ENCODE measurements around the gene CDK16.

The CDK16 gene

GRCh38 chrX:47198687-47199080 lies 19.8 kb upstream of the CDK16 start:
- TF ChIP-seq CTCF (IDR thresholded peaks at IDR 0.05; ENCODE audit: insufficient read depth, missing control alignments) = no peak
- no peak for DNase-seq (ENCODE audit: insufficient read length, low spot score)
- FAIRE-seq = no peak

DNA sequence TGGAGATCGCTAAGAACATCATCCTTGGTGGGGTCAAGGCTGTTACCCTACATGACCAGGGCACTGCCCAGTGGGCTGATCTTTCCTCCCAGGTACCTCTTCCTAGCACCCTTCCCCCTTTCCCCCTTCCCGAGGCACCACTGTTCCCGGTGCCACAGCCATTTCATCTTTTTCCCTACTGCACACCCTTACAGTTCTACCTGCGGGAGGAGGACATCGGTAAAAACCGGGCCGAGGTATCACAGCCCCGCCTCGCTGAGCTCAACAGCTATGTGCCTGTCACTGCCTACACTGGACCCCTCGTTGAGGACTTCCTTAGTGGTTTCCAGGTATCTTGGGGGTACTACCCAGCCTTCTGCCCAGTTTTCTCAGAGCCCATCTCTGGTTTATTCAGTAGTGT lies 19.2 kb upstream of the CDK16 start:
- no peak for DNase-seq (ENCODE audit: insufficient read length, low spot score)
- FAIRE-seq = no peak
- no peak for TF ChIP-seq CTCF (IDR thresholded peaks at IDR 0.05; ENCODE audit: insufficient read depth, missing control alignments)

DNA sequence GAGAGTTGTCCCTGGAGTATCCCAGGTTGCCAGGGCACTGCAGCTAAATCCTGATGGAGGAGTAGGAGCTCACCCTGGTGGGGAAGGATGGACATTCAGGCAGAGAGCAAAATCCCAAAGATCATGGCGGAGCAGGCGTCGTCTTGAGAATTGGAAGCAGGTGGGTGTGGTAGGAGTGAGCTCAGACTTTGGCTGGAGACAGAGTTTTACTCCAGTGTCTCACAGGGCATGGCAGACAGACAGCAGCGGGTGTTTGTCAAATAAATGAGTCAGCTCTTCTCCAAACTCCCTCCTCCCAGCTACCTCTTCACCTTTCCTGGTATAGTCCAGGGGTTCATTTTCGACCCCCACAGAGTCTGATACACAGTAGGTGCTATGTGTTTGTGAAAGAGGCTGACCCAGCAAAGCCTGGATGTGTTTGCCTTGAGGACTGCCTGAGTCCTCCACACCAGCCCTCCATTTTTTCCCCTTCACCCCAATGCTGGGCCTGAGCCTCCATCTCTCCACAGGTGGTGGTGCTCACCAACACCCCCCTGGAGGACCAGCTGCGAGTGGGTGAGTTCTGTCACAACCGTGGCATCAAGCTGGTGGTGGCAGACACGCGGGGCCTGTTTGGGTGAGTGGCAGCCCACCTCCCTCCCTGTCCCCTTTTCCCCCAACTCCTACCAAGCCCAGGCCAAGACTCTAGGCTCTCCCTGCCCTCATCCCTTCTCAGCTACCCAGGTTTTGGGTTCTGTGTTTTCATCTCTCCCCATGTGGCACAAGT lies 17.9 kb upstream of the CDK16 start:
- no peak for DNase-seq (ENCODE audit: insufficient read length, low spot score)
- no peak for TF ChIP-seq CTCF (IDR thresholded peaks at IDR 0.05; ENCODE audit: insufficient read depth, missing control alignments)
- no peak for FAIRE-seq

GRCh38 chrX:47201345-47201944 lies 17.0 kb upstream of the CDK16 start:
- no peak for TF ChIP-seq CTCF (IDR thresholded peaks at IDR 0.05; ENCODE audit: insufficient read depth, missing control alignments)
- DNase-seq (ENCODE audit: insufficient read length, low spot score) (no peak), FAIRE-seq (no peak)

GRCh38 chrX:47202316-47202715 lies 16.2 kb upstream of the CDK16 start:
- FAIRE-seq (no peak), DNase-seq (ENCODE audit: insufficient read length, low spot score) (no peak)
- no peak for TF ChIP-seq CTCF (IDR thresholded peaks at IDR 0.05; ENCODE audit: insufficient read depth, missing control alignments)

- DNase-seq (ENCODE audit: insufficient read length, low spot score) (no peak), FAIRE-seq (no peak)
- TF ChIP-seq CTCF (IDR thresholded peaks at IDR 0.05; ENCODE audit: insufficient read depth, missing control alignments) = no peak
These were observed 15.6 kb upstream of the CDK16 start for GRCh38 chrX:47202877-47203276.

DNA sequence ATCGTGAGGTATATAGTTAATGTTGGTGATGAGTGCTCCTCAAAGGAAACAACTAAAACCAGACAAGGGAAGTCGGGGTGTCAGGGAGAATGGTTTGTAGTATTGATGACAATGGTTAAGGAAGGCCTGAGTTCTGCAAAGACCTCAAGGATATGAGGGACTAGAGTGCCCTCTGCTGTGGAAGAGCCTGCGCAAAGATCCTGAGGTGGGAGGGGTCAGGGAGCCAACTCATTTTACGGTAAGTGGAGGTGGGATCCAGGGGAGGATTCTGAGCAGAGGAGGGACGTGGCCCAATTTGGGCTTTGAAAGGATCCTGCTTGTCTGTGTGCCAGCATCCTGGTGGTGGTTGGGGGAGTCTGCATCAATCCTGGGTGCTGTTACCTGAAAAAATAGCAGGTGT lies 13.5 kb upstream of the CDK16 start:
- no peak for FAIRE-seq
- TF ChIP-seq CTCF (IDR thresholded peaks at IDR 0.05; ENCODE audit: insufficient read depth, missing control alignments) = no peak
- DNase-seq (ENCODE audit: insufficient read length, low spot score) = no peak
